ENCODE results near the gene C1orf53. TPM values are rescaled to one million over a fixed set of nuclear protein-coding genes. Genes with fewer than 3 reads are reported as not detected.

C1orf53 gene
- polyA plus RNA-seq, 1 donor from 2014 or later = 2.6 TPM

DNA sequence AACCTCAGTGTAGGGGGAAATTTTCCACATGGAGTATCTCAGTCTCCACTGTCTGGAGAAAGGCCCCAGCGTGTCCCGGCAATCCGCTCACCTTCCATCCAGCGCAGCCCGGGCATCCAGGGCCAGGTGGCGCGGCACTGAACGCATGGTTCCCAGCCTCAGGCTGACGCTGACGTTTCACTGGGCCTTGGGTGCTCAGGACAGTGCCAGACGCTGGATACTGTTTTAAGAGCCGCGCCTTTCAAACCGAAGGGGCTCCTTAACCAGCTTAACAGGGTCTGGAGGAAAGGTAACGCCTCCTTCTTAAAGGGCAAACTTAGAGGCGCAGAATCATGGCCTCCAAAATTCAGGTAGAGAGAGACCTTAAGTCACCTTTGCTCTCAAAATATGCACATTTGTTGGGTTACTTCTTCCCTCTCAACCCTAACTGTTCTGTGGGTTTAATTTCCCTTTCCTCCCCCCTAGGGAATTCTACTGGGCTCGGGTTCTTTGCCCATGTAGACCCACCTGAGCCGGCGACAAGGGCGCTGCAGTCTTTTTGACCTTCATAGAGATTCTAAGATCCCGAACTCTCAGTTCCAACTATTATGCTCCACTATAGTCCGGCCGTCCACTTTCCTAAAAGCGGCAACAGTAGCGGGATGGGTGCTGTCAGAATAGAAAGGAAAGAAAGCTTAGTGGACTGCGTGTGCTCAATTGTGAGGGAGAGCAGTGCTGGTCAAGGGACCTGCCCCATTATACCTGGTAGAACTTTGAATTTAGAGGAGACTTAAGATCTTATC lies 11.3 kb downstream of the C1orf53 start (continued):
- no peak for TF ChIP-seq RAD21 (conservative IDR thresholded peaks at IDR 0.05)

DNA sequence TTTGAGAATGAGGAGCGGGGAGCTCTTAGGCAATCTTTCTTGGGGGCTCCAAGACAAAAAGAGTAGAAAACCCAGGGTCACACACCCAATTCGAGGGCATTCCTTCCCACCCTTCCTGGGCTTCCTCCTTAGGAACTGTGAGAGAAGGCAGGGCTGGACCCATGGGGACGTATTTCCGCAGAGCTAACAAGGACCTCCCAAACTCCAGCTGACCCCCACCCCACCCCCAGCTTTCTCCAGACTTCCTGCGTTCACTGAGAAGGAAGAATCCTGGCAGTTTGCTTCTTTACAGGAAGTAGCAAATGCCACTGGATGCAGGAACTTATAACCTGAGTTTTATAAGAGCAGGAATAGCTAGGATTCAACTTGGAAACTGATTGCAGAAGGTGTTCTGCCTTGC lies 12.1 kb downstream of the C1orf53 start:
- Histone ChIP-seq H3K27me3 (ENCODE audit: insufficient read depth, low read depth, low read length) (peaks cover 100% of the 10 kb centered on the region), H3K9me3 (ENCODE audit: low read length) (no peaks in the 10 kb centered on the region), H3K79me2 (replicated peaks; ENCODE audit: insufficient read depth, low read length) (no peaks in the 10 kb centered on the region), H2AFZ (ENCODE audit: low read depth, low read length) (no peak overlapping the region), H3K9ac (ENCODE audit: low read length) (no peak overlapping the region), H3K27ac (ENCODE audit: low read length) (no peak overlapping the region), H3K36me3 (ENCODE audit: insufficient read depth, low read length) (no peaks in the 10 kb centered on the region), H3K9me2 (ENCODE audit: insufficient read depth, low read length) (no peaks in the 10 kb centered on the region), H3K4me3 (ENCODE audit: low read length) (no peak overlapping the region), H3K4me2 (ENCODE audit: low read length) (no peak overlapping the region), H3F3A (ENCODE audit: insufficient read depth, low read length, poor library complexity, severe bottlenecking) (no peaks in the 10 kb centered on the region), H4K20me1 (ENCODE audit: insufficient read depth) (no peaks in the 10 kb centered on the region)
- TF ChIP-seq TAF1 (IDR thresholded peaks at IDR 0.05; ENCODE audit: low read depth) (no peak), RAD21 (conservative IDR thresholded peaks at IDR 0.05) (no peak), POLR2AphosphoS5 (IDR thresholded peaks at IDR 0.05) (no peak), SMC3 (conservative IDR thresholded peaks at IDR 0.05; ENCODE audit: poor library complexity) (no peak), EZH2 (IDR thresholded peaks at IDR 0.05; ENCODE audit: borderline replicate concordance, insufficient read depth, low read length, poor library complexity, severe bottlenecking) (no peak), EP300 (conservative IDR thresholded peaks at IDR 0.05; ENCODE audit: poor library complexity, severe bottlenecking) (no peak), MXI1 (conservative IDR thresholded peaks at IDR 0.05; ENCODE audit: poor library complexity, severe bottlenecking) (no peak)
- TF ChIP-seq, protein P1, sequence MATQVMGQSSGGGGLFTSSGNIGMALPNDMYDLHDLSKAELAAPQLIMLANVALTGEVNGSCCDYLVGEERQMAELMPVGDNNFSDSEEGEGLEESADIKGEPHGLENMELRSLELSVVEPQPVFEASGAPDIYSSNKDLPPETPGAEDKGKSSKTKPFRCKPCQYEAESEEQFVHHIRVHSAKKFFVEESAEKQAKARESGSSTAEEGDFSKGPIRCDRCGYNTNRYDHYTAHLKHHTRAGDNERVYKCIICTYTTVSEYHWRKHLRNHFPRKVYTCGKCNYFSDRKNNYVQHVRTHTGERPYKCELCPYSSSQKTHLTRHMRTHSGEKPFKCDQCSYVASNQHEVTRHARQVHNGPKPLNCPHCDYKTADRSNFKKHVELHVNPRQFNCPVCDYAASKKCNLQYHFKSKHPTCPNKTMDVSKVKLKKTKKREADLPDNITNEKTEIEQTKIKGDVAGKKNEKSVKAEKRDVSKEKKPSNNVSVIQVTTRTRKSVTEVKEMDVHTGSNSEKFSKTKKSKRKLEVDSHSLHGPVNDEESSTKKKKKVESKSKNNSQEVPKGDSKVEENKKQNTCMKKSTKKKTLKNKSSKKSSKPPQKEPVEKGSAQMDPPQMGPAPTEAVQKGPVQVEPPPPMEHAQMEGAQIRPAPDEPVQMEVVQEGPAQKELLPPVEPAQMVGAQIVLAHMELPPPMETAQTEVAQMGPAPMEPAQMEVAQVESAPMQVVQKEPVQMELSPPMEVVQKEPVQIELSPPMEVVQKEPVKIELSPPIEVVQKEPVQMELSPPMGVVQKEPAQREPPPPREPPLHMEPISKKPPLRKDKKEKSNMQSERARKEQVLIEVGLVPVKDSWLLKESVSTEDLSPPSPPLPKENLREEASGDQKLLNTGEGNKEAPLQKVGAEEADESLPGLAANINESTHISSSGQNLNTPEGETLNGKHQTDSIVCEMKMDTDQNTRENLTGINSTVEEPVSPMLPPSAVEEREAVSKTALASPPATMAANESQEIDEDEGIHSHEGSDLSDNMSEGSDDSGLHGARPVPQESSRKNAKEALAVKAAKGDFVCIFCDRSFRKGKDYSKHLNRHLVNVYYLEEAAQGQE (IDR thresholded peaks at IDR 0.05; ENCODE audit: borderline replicate concordance) = no peak
- TF ChIP-seq, protein P2, sequence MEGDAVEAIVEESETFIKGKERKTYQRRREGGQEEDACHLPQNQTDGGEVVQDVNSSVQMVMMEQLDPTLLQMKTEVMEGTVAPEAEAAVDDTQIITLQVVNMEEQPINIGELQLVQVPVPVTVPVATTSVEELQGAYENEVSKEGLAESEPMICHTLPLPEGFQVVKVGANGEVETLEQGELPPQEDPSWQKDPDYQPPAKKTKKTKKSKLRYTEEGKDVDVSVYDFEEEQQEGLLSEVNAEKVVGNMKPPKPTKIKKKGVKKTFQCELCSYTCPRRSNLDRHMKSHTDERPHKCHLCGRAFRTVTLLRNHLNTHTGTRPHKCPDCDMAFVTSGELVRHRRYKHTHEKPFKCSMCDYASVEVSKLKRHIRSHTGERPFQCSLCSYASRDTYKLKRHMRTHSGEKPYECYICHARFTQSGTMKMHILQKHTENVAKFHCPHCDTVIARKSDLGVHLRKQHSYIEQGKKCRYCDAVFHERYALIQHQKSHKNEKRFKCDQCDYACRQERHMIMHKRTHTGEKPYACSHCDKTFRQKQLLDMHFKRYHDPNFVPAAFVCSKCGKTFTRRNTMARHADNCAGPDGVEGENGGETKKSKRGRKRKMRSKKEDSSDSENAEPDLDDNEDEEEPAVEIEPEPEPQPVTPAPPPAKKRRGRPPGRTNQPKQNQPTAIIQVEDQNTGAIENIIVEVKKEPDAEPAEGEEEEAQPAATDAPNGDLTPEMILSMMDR (IDR thresholded peaks at IDR 0.05; ENCODE audit: poor library complexity, severe bottlenecking) = no peak

DNA sequence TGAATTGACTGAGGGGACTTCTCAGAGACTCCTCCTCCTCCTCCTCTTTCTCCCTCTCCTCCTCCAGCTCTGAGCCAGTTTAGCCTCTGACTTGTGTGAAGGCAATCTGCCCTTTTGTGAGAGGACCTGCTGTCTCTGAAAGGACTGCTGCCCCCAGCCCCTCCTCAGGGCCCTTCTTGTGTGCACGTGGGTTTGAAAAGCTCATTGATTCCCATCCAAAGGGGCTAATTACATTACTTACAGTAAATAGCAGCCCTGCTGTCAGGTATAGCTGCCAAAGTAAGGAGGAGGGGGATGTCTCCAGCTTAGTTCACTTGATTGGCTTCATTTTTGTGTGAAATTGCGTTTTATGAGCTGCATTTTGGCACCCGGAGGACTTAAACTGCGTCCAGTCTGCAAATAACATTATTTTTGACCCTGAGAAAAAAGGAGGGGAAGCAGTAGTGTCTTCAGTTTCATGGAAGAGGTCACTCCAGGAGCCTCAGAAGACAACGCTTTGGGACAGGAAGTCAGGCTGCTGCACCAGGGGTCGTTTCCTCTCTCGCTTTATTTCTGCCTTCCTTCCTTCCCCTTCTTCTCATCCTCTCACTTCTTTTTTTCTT lies 12.9 kb downstream of the C1orf53 start:
- Histone ChIP-seq H2AFZ (ENCODE audit: low read depth, low read length) (no peak overlapping the region), H3K27me3 (ENCODE audit: insufficient read depth, low read depth, low read length) (peaks cover 100% of the 10 kb centered on the region), H3K9me3 (ENCODE audit: low read length) (no peaks in the 10 kb centered on the region)

More for the DNA sequence above, 12.9 kb downstream of the C1orf53 start:
- TF ChIP-seq POLR2AphosphoS5 (IDR thresholded peaks at IDR 0.05) (no peak), EZH2 (IDR thresholded peaks at IDR 0.05; ENCODE audit: borderline replicate concordance, insufficient read depth, low read length, poor library complexity, severe bottlenecking) (peak; percentile 57)
- Histone ChIP-seq H3F3A (ENCODE audit: insufficient read depth, low read length, poor library complexity, severe bottlenecking) (no peaks in the 10 kb centered on the region), H4K20me1 (ENCODE audit: insufficient read depth) (no peaks in the 10 kb centered on the region), H3K79me2 (replicated peaks; ENCODE audit: insufficient read depth, low read length) (no peaks in the 10 kb centered on the region), H3K27ac (ENCODE audit: low read length) (no peak overlapping the region), H3K4me3 (ENCODE audit: low read length) (peak overlapping the region; percentile 61), H3K9ac (ENCODE audit: low read length) (no peak overlapping the region), H3K9me2 (ENCODE audit: insufficient read depth, low read length) (no peaks in the 10 kb centered on the region), H3K36me3 (ENCODE audit: insufficient read depth, low read length) (no peaks in the 10 kb centered on the region), H3K4me2 (ENCODE audit: low read length) (no peak overlapping the region)
